ENCODE data around the gene CD40LG.

Gene CD40LG

DNA sequence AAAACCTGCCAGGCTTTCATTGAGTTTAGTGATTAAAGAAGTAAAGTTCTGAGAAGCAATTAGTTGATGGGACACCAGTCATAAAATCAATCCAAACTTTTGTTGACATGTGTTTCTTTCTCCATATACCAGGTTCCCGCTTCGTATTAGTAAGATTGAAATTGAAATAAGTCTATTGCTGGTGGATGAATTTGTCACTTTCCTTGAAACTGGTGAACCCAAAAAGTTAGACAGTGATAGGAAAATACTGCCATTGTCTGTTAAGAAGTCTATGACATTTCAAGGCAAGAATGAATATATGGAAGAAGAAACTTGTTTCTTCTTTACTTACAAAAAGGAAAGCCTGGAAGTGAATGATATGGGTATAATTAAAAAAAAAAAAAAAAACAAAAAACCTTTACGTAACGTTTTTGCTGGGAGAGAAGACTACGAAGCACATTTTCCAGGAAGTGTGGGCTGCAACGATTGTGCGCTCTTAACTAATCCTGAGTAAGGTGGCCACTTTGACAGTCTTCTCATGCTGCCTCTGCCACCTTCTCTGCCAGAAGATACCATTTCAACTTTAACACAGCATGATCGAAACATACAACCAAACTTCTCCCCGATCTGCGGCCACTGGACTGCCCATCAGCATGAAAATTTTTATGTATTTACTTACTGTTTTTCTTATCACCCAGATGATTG lies at the start of gene CD40LG:
Gene CD40LG, plus strand, starts transcription at position 482 of the 684 bp plus-strand sequence. Its CDS starts 91 bp downstream, at position 573.
- DNase-seq, result peak; percentile 65

DNA sequence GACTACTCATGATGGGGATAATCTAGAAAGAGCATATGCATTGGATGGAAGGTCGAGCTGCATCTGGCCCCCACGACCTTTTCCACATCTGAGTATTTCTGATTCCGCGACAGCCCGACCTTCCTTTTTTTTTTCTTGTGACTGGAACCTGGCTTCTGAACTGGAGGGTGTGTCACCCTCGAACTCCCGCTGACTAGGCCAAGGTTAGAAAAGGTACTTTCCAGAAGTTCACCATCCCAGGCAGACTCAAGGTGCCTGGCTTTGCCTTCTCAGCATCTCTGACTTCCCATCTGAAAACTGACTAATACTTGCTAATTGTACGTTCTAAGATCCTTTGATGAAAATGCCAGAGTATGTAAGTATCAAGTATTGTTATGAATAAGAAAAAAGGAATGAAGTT lies 49.3 kb upstream of the CD40LG start:
- peak; percentile 73 for DNase-seq

DNA sequence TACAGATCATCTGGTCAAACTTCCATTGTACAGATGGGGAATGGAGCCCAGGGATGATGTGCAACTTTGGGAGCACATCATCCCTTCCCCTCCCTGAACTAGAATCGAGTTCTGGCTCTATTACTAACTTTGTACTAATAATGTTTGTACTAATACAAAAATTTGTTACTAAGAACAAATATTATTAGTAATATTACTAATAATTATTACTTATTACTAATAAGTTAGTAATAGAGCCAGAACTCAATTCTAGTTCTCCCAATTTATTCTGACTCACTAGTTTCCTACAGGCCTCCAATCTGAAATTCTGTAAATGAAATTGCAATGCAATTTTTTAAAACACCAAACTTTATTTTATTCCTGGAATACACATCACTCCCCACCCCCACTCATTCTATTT lies 47.9 kb upstream of the CD40LG start:
- no peak for DNase-seq

DNA sequence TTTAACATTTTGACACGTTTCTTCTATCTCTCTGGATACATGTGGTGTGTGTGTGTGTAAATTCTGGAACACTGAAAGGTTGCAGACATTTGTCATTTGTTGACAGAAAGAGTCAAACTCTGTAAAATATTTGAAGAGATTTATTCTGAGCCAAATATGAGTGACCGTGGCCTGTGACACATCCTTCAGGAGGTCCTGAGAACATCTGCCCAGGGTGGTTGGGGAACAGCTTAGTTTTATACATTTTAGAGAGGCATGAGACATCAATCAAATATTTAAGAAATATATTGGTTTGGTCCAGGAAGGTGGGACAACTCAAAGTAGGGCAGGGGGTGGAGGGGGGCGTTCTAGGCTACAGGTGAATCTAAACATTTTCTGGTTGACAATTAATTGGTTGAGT lies 40.7 kb upstream of the CD40LG start:
- no peak for DNase-seq

DNA sequence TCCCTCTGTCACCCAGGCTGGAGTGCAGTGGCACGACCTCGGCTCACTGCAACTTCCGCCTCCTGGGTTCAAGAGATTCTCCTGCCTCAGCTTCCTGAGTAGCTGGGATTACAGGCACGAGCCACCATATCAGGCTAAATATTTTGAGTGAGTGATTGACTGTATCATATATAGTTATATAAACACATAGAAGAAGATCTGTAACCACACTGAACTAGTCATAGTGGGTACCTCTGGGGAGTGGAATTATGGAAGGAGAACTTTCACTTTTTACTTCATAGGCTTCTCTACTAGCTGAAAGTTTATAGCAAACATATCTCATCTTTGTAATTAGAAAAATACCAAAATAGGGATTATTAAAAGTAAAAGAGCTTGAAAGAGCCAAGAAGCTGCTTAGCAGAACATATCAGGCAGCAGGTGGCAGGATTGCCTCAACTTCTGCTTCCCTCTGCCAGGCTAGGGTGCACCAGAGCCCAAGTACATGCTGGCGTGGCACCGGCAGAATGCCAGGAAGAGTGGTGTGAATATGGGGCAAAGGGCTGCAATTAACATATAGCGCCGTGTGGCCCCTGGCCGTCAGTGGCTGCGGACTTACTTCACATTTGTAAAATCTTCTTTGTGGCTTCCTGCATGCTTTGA lies 39.5 kb upstream of the CD40LG start:
- peak; percentile 75 for DNase-seq

DNA sequence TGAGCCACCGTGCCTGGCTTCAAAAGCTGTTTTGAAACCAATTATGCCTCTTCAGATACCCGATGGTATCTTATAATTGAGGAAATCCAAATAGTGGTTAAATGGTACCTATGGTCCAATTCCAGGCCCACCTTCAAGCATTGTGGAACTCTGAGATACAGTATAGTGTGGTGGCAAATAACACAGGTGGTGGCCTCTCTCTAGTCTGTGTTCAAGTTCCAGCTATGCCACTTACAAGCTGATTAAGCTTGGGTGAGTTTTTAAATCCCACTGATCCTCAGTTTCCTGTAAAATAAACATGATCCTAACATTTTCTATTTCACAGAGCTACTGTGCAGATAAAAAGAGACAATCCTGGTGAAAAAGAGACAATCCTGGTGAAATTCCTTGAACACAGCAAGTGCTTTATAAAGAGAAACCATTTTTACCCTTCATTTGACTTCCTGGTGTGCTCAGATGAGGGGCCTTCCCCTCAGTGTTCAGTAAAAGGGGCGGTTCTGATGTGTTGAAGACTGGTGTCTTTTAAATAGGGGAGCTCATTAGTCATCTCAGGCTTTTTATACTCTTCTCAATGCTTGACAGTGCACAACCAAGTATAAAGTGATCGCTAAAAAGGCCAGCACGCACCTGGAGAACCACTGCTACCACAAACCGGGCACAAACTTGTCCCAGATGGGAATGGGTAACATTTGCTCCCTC lies 30.8 kb upstream of the CD40LG start:
- peak; percentile 83 for DNase-seq

DNA sequence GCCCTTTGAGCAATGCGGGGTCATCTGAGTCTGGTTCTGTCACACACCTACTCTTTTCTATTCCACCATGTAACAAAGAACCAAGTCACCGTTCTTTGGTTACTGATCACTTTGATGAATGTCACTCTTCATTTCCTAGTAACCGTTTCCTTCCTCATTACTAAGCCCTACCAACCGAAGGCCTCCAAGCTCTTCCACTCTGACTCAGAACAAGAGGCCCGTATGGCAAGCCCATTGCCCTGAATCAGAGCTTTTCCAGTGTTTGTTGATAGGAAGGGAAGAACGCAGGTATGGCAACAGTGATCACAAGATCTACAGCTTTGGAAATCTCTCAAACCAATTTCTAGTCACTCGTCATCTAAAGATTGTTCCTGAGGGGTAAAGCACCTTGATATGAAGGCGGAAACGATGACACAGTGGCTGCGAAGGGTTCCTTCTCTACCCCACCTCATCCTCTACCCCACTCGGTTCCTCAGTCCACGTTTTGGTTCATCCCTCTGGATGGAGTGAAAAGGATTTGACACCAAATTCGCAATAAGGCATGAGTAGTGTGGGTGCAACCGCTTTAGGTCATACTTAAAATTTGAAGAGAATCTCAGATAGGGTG lies 28.0 kb upstream of the CD40LG start:
- DNase-seq, result peak; percentile 89

DNA sequence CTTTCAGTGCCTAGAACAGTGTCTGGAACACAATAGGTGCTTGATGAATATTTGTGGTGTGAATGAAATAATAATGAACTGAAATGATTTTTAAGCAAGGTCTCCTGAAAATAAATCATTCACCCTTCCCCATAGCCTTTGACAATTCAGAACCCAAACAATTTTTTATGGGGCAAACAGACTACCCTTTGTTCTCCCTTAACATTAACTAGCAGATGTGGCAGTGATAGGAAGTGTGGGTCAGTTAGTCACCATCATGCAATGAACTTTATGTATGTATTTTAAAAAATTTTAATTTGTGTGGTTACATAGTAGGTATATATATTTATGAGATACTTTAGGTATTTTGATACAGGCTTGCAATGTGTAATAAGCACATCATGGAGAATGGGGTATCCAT lies 27.2 kb upstream of the CD40LG start:
- no peak for DNase-seq

DNA sequence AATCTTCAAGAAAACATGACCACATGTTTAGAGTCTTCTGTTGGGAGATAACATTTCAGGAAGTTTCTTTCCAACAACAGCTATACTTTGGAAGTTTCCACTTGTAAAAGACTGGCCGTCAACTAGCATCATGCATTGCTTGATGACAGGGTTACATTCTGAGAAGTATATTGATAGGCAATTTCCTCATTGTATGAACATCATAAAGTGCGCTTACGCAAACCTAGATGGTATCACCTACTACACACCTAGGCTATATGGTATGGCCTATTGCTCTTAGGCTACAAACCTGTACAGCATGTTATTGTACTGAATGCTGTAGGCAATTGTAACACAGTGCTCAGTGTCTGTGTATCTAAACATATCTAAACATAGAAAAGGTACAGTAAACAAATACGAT lies 25.4 kb upstream of the CD40LG start:
- DNase-seq, result no peak

DNA sequence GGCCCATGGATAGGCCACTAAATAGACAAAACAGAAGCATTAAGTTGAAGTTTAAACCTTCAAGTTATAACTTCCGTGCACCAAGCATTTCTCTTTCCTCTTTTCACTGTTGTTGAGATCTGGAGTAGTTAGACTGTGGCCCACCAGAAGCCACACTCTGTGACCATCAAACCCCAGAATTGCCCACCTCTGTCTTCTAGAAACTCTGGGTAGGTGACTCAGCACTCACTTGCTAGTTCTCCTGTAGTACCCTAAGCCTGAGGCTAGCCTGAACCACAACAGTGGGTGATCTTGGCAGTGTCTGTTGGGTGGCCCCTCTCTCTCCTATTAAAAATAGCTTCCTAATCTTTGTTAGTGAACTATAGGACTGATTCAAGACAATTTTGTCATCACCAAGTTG lies 24.6 kb upstream of the CD40LG start:
- peak; percentile 60 for DNase-seq

DNA sequence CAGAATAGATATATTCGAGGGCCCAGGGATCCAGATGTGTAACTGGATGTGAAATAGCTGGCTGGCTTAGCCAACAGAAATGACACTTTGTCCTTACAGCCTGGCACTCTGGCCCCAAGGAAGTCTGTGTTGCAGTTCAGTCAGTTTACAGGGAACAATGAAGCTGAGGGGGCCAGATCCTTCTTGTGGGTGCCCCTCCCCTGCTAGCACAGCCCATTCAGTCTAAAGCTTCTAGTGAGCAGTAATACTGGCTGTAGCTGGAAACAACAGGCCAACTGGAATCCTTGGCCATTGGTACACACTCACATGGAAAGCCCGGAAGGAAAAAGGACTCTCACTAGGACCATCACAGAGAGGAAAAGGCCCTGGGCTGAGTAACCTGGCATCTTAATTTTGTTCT lies 22.7 kb upstream of the CD40LG start:
- DNase-seq, result no peak

DNA sequence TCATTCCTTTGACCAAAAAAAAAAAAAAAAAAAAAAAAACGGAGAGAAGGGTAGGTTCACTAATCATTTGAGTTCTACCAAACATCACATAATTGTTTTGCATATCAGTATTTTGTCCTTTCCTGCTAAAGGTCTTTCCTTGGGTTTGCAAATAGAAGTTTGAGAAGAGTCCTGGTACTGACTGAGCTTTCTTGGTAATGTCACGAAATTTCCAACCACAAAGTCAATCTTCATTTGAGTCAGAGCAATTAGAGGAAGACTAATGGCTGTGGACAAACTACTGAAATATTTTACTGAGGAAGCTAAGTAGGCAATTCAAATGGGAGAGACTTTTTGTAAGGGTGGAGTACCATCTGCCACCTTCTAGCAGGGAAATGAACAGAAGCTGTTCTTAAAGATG lies 21.7 kb upstream of the CD40LG start:
- peak; percentile 87 for DNase-seq

DNA sequence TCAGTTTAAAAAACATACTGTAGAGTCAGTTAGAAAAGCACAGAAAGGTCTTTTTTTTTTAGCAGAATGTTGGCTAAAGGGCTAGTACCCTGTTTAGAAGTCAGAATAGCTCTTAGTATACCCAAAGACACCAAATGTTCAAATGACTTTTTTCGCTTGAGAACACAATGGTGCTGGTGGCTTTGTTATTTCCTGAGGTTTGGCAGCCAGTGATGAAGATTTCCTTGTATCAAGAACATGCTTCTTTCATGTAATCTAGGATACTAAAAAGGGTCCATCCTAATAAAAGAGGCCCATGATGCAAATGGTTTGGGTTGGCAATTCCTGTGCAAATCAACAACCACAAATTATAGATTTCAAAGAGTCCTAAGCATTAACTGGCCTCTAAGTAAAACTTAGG lies 21.1 kb upstream of the CD40LG start:
- DNase-seq, result no peak

DNA sequence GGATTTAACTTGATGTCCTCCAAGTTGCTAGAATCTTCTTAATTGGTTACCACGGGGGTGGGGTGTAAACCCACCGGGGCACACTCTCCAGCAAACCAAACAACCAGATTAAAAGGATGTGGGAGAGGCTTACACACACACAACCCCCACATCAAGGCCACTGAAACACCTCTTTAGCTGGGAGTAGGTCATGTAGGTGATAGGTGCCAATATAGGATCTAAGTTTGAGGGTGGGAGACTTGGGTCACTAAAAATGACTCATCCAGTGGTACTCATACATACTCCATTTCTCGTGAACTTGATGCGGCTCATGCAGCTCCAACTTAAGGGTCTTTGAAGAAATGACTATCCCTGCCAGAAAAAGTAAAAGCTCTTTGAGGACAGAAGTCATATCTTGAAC lies 20.5 kb upstream of the CD40LG start:
- DNase-seq, result peak; percentile 79

DNA sequence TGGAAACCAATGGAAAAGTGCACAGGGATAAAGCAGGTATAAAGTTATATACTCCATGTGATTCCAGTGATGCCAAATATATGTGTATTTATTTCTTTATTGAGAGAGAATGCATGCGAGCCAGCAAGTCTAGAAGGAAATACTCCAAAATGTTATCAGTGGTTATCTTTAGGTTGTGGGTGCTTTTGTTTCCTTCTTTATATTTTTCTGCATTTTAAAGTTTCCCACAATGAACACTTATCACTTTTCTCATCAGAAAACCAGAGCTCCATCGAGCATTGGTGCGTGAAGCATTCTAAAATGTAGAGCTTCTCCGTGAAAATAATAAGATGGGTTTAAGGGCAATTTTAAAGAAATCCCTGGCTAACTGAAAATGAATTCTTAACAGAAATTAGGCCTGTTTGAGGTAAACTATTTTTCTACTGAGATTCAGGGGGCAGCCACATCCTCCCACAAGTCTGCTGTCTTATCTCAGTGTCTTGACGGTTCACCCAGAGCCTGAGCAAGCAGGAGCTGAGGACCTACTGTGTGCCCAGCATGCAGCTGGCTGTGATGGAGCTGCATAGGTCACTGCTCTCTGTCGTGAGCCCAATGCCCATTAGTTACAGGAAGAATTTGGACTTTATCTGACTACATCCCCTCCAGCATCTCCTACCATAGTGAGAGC lies 18.7 kb upstream of the CD40LG start:
- no peak for DNase-seq

DNA sequence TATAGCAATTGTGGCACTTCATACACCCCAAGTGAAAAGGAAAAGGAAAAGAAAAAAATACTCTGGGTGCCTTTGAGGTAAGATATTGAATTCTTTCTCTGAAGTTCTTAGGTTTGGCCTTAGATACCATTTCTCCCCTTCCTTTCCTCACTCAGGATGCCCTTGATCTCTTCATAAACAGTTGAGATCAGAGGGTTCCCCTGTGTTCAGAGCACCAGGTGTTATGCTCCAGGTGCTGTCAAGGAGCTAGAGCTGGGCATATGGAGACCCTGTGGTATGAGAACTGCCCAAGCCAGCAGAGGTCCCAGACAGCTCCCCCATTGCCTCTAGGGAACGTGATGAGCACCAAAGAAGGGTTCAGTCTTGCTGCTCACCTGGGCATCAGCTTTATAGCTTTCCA lies 17.1 kb upstream of the CD40LG start:
- no peak for DNase-seq

DNA sequence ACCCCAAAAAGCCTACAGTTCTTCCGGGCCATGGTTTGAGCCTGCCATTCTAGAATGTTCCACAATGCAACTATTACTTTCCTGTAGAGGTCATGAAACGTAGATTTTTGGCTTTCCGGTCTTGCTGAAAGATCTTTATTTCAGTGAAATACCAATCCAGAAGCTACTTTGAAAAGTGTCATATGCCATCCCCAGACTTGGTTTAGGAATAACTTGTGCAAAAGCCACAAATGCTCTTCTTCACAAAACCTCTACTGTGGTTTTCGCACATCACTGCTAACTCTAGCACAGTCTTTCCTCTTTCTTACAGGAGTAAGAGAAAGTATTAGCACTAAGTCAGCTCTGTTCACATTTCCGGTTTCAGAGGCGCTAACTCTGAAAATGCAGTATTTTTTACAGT lies 12.7 kb upstream of the CD40LG start:
- DNase-seq, result peak; percentile 85

DNA sequence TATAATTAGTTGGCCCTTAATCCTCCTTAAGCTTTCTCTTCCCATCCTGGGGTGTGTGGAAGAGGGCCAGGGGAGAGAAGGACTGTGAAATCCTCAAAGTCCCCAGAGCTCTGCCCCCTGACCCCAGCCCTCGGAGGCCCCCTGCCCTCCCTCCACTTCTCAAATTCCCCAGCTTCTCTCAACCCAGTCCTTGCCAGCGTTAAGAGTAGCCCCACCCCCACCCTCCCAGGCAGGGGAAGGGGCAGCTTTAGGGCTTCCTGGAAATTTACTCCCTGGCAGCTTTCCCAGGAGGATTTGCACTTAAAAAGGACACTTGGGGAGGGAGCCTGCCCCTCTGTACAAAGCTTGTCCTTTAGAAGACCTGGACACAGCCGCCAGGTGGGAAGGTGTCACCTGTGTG lies 11.8 kb upstream of the CD40LG start:
- no peak for DNase-seq

DNA sequence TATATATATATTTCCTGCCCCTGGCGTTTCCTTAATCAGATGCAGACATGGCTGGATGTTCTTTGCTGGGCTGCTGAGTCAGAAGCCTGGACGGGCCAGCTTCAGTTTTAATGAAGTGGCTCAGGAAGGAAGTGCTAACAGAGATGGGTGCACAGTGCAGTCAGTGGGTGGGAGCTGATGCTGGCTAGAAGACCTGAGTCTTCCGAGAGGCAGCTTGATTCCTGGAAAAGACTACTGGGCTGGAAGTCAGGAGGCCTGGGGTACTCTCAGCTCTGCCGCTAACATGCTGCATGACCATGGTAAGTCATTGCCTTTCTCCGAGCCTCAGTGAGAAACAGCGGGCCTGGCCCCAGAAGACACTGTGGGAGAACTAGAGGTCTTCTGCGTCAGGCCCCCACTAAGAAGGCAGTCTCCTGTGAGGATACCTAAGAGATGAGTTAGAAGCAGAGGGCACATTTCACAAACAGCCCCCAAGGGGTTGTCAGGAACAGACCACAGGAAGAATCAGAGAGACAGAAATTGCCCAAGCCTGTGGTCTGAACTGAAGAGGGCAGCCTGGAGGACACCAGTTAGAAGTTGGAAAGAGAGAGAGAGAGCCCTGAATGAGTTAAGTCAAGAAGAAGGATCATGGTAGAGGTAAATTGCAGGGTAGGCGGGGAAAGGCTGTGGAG lies 8.3 kb upstream of the CD40LG start:
- peak; percentile 72 for DNase-seq

DNA sequence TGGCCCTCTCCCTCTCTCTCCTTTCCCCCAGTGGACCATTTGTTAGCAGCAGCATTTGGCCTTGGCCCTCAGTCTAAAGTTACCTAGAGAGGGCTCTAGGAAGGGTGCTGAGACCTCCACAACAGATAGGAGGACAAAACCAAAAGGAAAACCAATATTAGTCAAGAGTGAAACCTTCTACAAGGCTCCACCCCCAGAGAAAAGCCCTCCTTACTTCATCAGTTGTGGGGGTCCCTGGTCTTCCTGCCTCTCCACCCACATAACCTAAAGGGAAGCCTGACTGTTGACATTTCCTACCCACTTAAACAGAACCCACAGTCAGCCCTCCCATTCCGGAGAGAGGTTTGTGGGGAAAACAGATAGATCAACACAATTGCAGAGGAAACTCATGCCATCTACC lies 4.7 kb upstream of the CD40LG start:
- peak; percentile 50 for DNase-seq

DNA sequence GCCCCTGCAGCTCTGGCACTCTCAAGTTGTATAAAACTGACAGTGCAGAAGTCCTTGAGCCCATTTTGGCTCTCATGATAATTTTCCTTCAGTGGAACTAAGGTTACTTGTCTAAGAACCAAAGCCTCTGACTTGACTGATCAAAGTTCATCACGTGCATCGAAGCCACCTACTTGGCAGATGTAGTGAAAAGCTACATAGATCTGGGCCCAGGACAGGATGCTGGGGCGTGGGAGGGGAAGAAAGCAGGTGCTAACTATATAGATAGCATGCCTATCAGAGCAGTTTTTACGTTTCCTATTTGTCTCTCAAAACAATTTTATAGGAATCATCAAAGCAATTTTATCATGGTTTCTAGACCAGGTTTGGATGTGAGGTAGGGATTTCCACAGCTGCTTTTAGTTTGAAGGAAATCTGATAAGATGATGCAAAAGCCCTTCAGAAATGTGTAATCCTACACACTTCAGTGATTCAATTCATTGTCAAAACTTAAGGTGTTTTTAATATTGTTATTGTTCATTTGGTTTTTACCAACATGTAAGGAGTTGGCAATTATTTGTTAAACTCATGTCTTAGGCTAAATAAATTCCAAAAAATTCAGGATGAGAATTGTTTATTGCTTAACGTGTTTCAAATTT lies 1.2 kb upstream of the CD40LG start:
- peak; percentile 70 for DNase-seq

DNA sequence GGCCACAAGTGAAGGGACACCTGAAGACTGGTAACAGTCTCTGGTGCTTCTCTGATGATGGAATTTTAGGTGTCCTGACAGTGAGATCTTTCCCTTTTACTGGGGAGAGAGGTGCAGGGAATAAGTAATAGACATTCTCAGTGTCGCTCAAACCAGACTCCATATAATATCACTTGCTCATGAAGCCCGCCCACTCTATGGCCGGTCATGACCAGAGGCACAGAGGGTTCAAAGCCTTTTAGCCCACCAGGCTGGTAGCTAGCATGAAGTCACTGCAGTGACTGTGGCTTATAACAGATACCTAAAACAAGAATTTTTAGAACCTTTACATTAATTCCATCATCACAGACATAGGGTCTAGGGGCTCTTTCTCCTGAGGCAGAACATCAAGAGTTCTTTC lies 2.9 kb downstream of the CD40LG start:
- no peak for DNase-seq

Measured in activated CD4-positive, alpha-beta T cell treated with anti-CD3 and anti-CD28 coated beads, Interleukin-10, Interleukin-2, amounts not matched to agents 100 ng/mL and 50 ng/mL, durations not matched to agents 16 hours and 8 hours (primary cell).